ENCODE data around the gene CLECL1. TPM values are rescaled to one million over a fixed set of nuclear protein-coding genes. Genes with fewer than 3 reads are reported as not detected.

Gene CLECL1
- total RNA-seq, 2 experiments from 2014 or later = 6.0 to 8.5 TPM

DNA sequence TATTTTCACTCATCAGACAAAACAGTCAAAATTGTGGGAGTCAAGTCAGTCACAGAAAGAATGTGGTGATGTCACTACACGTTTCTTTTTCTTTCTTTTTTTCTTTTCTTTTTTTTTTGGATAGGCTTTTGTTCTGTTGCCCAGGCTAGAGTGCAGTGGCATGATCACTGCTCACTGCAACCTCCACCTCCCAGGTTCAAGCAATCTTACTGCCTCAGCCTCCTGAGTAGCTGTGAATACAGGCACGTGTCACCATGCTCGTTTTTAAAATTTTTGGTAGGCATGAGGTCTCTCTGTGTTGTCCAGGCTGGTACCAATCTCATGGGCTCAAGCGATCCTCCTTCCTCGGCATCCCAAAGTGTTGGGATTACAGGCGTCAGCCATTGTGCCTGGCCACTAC lies 2.3 kb downstream of the CLECL1 start:
- Mint-ChIP-seq H3K4me1 (ENCODE audit: low read depth) (peaks cover 41% of the 10 kb centered on the region), H3K36me3 (ENCODE audit: low read depth) (peaks cover 6% of the 10 kb centered on the region), H3K4me3 (peak overlapping the region; percentile 76), H3K27me3 (no peaks in the 10 kb centered on the region), H3K9me3 (peaks cover 2% of the 10 kb centered on the region), H3K27ac (no peak overlapping the region)
- DNase-seq (no peak), ATAC-seq (no peak)
- intact Hi-C loops (cut with micrococcal nuclease) = no loop called here
- TF ChIP-seq, protein P1, sequence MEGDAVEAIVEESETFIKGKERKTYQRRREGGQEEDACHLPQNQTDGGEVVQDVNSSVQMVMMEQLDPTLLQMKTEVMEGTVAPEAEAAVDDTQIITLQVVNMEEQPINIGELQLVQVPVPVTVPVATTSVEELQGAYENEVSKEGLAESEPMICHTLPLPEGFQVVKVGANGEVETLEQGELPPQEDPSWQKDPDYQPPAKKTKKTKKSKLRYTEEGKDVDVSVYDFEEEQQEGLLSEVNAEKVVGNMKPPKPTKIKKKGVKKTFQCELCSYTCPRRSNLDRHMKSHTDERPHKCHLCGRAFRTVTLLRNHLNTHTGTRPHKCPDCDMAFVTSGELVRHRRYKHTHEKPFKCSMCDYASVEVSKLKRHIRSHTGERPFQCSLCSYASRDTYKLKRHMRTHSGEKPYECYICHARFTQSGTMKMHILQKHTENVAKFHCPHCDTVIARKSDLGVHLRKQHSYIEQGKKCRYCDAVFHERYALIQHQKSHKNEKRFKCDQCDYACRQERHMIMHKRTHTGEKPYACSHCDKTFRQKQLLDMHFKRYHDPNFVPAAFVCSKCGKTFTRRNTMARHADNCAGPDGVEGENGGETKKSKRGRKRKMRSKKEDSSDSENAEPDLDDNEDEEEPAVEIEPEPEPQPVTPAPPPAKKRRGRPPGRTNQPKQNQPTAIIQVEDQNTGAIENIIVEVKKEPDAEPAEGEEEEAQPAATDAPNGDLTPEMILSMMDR (IDR thresholded peaks at IDR 0.05) = no peak
- ChIA-PET CTCF (interaction anchor here (1.2 to 2.3 kb wide), 4 partner anchors 12 to 22 kb away, joined by 3 to 9 read pairs (median 6); no protein-coding TSS in a partner anchor), POLR2A (interaction anchor here (1.2 to 2.3 kb wide), 5 partner anchors 12 to 83 kb away, joined by 3 to 9 read pairs (median 5); no protein-coding TSS in a partner anchor)

DNA sequence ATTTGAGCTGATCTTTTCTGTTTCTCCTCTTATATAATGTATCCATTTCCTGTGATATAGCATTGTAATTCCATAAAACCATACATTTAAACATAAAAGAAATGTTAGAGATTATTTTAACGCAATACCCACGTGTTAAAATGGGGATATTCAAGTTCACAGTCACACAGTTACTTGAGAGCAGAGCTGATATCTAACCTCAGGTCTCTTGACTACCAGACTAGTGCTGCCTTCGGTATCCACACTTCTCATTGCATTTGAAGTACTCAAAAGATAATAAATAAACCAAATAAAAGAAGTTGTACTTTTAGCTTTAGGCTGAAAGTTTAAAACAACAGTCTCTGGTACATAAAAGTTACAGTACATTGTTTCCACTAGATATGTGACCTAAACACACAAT lies 2.9 kb downstream of the CLECL1 start:
- intact Hi-C loops (cut with micrococcal nuclease) = no loop called here
- H3K27ac Mint-ChIP-seq = no peak overlapping the region
- TF ChIP-seq, protein P1 (IDR thresholded peaks at IDR 0.05) = no peak

DNA sequence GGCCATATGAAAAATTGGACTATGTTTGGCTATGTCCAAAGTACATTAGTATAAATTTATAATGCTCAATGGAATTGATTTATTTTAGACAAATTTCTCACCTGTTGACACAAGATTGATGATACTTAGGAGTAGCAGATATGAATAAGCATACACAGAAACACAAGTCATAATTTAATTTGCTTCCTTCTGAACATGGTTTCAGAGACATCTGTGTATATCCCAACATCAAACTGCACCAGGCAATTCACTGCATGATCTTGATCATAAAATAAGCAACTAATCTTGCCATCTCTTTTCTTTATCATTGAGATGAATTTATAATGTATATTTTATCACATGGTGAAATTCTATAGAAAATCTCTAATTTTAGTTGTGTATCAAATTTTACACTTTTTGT lies 3.8 kb downstream of the CLECL1 start:
- no peak for ATAC-seq
- no peaks in the 10 kb centered on the region for H3K27me3 Mint-ChIP-seq
- peaks cover 6% of the 10 kb centered on the region for H3K36me3 Mint-ChIP-seq (ENCODE audit: low read depth)
- H3K4me3 Mint-ChIP-seq = no peak overlapping the region
- ChIA-PET POLR2A (interaction anchor here (1.4 to 1.7 kb wide), 3 partner anchors 12 to 55 kb away, joined by 3 to 7 read pairs (median 5); no protein-coding TSS in a partner anchor), CTCF (interaction anchor here (1.6 to 2.3 kb wide), 2 partner anchors 14 kb away, joined by 3 to 9 read pairs; no protein-coding TSS in a partner anchor)
- H3K9me3 Mint-ChIP-seq = no peaks in the 10 kb centered on the region
- no peak overlapping the region for H3K27ac Mint-ChIP-seq
- intact Hi-C loops (cut with micrococcal nuclease) = no loop called here
- peaks cover 39% of the 10 kb centered on the region for H3K4me1 Mint-ChIP-seq (ENCODE audit: low read depth)
- DNase-seq = no peak
- TF ChIP-seq, protein P1 (IDR thresholded peaks at IDR 0.05) = no peak

More for the DNA sequence above, 2.9 kb downstream of the CLECL1 start:
- DNase-seq (no peak), ATAC-seq (no peak)
- Mint-ChIP-seq H3K4me3 (no peak overlapping the region), H3K4me1 (ENCODE audit: low read depth) (peaks cover 41% of the 10 kb centered on the region), H3K36me3 (ENCODE audit: low read depth) (peaks cover 6% of the 10 kb centered on the region), H3K9me3 (peaks cover 2% of the 10 kb centered on the region), H3K27me3 (no peaks in the 10 kb centered on the region)
- ChIA-PET CTCF (interaction anchor here (0.7 to 2.3 kb wide), 7 partner anchors 13 to 95 kb away, joined by 3 to 9 read pairs (median 3); no protein-coding TSS in a partner anchor), POLR2A (interaction anchor here (0.6 to 2.3 kb wide), 6 partner anchors 9 to 83 kb away, joined by 3 to 9 read pairs (median 4); no protein-coding TSS in a partner anchor)

DNA sequence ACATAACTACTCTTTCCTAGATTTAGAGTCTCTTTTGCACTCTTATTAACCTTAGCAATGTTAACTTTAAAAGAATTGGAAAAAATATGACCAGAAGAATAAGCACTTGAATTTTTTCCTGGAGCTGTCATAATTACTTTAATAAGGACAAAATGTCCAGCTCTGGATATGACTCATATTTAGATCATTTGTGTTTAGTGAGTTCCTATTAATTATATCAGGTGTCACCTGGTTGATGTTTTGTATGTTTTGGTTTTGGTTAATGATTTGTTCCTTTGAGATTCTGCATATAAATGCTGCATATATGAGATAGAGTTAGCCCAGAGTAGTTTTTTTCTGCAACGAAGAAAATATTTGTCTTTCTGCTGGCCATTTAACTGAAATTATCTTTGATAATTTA lies 5.1 kb downstream of the CLECL1 start:
- no peak for ATAC-seq
- TF ChIP-seq, protein P1 (IDR thresholded peaks at IDR 0.05) = no peak
- no peaks in the 10 kb centered on the region for H3K9me3 Mint-ChIP-seq
- peaks cover 36% of the 10 kb centered on the region for H3K4me1 Mint-ChIP-seq (ENCODE audit: low read depth)
- intact Hi-C loops (cut with micrococcal nuclease) = no loop called here
- no peak overlapping the region for H3K27ac Mint-ChIP-seq
- H3K4me3 Mint-ChIP-seq = no peak overlapping the region
- POLR2A ChIA-PET = no interaction called here
- CTCF ChIA-PET = interaction anchor here (0.7 to 1.1 kb wide), 3 partner anchors 13 to 20 kb away, joined by 3 to 6 read pairs (median 3); no protein-coding TSS in a partner anchor
- H3K36me3 Mint-ChIP-seq (ENCODE audit: low read depth) = peaks cover 7% of the 10 kb centered on the region
- peaks cover 4% of the 10 kb centered on the region for H3K27me3 Mint-ChIP-seq
- no peak for DNase-seq

DNA sequence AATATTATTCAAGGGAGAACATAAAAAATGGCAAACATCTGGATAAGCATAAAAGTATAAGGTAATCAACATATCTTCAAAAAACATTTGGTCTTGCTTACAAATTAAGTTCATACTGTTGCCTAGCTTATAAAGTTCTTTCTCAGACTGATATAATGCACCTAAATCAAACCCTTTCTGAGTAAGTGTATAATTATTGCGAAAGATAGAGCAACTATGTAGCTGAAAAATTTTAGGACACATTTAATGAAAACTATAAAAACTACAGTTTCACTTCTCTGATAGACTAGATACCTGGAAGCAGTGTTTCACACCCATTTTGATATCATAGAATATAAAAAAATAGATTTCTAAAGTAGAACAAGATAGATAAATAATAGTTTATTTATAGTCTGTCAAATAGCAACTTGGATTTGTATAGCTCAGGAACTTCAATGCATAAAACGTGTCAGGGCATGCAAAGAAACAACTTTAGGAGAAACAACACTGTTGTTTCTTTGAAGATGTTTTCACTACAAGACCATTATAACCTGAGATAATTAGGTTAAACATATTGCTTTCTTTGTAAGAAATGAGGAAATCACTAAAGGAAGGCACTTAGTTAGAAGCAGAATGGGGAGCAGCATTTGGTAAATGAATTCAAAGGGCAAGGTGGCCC lies 7.6 kb downstream of the CLECL1 start:
- POLR2A ChIA-PET = interaction anchor here (0.7 to 1.0 kb wide), 2 partner anchors 8 to 78 kb away, joined by 3 to 4 read pairs; no protein-coding TSS in a partner anchor
- Mint-ChIP-seq H3K4me1 (ENCODE audit: low read depth) (peaks cover 31% of the 10 kb centered on the region), H3K36me3 (ENCODE audit: low read depth) (peaks cover 3% of the 10 kb centered on the region), H3K27ac (no peak overlapping the region), H3K4me3 (no peak overlapping the region), H3K9me3 (no peaks in the 10 kb centered on the region), H3K27me3 (peaks cover 4% of the 10 kb centered on the region)
- TF ChIP-seq, protein P1 (IDR thresholded peaks at IDR 0.05) = no peak
- no peak for ATAC-seq
- DNase-seq = no peak
- CTCF ChIA-PET = interaction anchor here (0.7 to 1.8 kb wide), 6 partner anchors 14 to 23 kb away, joined by 3 to 11 read pairs (median 4); no protein-coding TSS in a partner anchor
- intact Hi-C loops (cut with micrococcal nuclease) = no loop called here
